ENCODE results near the gene OR4K15.

- no peak for TF ChIP-seq CTCF (IDR thresholded peaks at IDR 0.05; ENCODE audit: low read depth, low read length)
- TF ChIP-seq EZH2phosphoT487 (IDR thresholded peaks at IDR 0.05; ENCODE audit: low read depth) = no peak
Measured at GRCh38 chr14:20019257-20019865, 44.0 kb downstream of the OR4K15 start, which contains the start of gene OR4K14.

All from OCI-LY3 (cell line).